SK-N-MC (cell line): ENCODE data around the gene TFPI2.

Source experiments
- EZH2 ChIP-seq: fragments of 200-600 bp; sonication (generic); IDR thresholded peaks from one replicate; pipeline ENCODE4 v1.6.1; 2017; ENCODE audit warnings: antibody characterized with exemption
- FOXP2 ChIP-seq: optimal IDR thresholded peaks from 2 replicates; pipeline ENCODE3; 2011; ENCODE audit warnings: mild to moderate bottlenecking, moderate library complexity; ENCODE audit not compliant: insufficient read depth; ENCODE audit errors: extremely low read length, control extremely low read depth
- POLR2AphosphoS5 ChIP-seq: IDR thresholded peaks from 2 replicates; pipeline ENCODE4 v1.6.1; 2012; ENCODE audit warnings: mild to moderate bottlenecking, low read depth, low read length, borderline replicate concordance

DNA sequence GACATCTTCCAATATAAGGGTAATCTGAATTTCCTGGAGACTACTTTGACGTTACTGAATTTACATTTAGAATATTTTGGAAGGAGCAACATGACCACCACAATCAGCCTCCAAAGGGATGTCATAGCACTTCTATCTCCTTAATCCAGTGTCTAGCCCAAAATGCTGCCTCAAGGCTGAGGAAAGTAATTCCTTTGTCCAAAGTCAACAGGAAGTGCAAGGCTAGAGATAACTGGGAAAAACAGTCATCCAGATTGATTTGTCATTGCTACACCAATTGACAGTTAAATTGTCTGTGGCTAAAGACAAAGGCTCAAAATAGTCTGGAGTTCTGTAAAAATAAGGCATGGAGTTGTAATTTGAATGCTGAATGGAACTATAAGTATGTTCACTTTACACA, 3.9 kb upstream of the TFPI2 start:
- TF ChIP-seq FOXP2 (no peak), POLR2AphosphoS5 (no peak), EZH2 (no peak)
